CD4-positive, alpha-beta T cell treated with Interleukin-15 for 1 hour (primary cell): ENCODE data around the gene GALP.
"Not testable (repeated sequence)": the region's sequence is repeated elsewhere in the genome, so short reads cannot be mapped to it uniquely, and the experiment has no call there.

Source experiments
- DNase-seq: peaks from one replicate; pipeline ENCODE4 v3.0.0-alpha.2; 2020

The GALP gene

DNA sequence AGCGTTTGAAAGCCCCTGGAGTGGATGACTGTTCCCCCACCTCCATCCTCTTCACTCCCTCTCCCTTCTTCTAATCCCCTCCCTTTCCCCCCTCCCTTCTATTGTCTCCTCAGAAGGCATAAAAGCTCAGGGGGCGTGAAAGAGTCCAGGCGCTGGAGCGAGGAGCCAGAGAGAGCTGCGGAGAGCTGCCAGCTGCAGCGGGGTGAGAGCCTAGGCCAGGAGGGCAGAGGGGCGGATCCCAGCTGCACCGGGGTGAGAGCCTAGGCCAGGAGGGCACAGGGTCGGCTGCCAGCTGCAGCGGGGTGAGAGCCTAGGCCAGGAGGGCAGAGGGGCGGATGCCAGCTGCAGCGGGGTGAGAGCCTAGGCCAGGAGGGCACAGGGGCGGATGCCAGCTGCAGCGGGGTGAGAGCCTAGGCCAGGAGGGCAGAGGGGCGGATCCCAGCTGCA lies at the start of gene GALP:
TSS of gene GALP (plus strand) at position 148 of the 447 bp plus-strand sequence. CDS start 1,101 bp downstream, outside the sequence.
- not testable (repeated sequence) for DNase-seq

DNA sequence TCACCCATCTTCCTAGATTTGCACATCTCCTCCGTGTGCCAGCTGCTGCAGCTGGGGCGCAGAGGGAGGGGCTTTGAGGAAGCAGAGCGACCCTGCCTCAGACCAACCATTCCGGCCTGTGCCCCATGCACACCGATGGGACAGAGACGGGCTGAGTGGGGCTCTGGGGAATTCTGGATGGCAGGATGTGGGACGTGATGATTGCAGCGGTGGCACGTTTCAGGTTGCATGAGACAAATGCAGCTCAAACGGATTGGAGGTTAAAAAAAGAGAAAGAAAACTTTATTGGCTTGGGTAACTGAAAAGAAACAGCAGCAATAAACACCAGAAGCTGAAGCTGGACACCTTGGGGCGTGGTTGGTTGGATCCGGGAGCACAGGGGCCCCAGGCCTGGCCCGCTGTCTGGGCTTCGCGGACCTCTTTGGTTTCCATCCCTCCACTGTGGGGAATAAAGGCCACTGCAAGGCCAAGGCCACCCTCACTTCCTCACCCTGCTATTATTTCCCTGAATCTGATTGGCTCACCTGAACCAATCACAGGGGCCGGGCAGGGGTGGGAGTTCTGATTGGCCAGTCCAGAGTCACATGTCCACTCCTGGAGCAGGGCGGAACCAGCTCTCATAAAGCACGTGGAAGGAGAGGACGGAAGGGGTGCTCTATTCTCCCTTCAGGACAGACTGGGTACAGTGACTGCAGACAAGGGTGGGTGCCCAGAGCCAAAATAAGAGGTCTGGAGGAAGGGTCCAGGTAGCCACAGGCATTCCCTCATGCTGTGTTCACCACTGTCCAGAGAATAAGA lies 48.6 kb upstream of the GALP start:
- no peak for DNase-seq

DNA sequence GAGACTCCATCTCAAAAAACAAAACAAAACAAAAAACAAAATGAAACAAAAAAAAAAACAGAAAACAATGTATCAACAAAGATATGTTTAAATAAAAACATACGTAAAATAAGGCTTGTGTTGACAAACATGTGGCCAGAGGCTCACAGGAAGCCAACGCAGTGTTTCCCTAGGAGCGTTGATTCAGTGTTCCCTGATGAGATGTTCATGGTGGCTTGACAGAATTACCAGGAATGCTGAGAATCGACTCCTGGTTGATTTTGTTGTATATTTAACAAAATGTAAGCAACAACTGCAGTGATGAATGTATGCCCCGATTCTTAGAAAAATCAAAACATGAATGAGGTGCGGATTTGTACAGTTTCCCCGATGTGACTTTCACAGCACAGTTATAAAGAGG lies 45.8 kb upstream of the GALP start:
- DNase-seq, result no peak

DNA sequence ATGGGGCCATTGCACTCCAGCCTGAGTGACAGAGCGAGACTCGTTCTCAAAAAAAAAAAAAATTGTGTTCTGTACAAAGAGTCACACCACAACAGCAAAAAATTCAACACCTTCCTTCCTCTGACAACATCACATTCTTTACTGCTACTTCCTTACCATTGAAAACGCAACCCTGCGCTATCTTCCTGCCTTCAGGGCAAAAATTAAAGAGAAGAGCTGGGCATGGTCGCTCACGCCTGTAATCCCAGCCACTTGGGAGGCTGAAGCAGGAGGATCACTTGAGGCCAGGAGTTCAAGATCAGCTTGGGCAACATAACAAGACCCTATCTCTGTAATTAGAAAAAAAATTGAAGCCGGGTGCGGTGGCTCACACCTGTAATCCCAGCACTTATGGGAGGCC lies 44.2 kb upstream of the GALP start:
- DNase-seq, result no peak

DNA sequence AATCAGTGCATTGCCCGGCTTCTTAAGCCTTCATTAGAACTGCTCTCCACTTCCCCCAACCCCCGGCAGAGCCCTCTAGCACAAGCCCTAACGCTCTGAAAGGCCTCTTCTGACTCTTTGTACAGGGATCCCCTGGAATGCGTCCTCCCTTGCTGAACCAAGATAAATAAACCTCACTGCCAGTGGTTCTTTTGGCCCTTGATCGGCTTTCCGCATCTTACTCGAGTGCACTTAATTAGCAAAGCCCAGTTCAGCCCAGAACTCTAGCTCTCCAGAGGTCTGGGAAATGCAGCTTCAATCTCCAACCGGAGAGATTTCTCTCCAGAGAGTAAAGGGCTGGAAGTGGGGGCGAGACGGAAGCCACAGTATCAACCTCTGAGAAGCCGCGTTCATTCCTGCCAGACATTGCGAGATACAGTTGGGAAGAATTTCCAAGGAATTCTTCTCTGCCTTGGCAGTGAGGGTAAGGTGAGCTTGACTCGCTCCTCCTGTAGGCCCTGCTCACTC lies 43.4 kb upstream of the GALP start:
- DNase-seq, result no peak

DNA sequence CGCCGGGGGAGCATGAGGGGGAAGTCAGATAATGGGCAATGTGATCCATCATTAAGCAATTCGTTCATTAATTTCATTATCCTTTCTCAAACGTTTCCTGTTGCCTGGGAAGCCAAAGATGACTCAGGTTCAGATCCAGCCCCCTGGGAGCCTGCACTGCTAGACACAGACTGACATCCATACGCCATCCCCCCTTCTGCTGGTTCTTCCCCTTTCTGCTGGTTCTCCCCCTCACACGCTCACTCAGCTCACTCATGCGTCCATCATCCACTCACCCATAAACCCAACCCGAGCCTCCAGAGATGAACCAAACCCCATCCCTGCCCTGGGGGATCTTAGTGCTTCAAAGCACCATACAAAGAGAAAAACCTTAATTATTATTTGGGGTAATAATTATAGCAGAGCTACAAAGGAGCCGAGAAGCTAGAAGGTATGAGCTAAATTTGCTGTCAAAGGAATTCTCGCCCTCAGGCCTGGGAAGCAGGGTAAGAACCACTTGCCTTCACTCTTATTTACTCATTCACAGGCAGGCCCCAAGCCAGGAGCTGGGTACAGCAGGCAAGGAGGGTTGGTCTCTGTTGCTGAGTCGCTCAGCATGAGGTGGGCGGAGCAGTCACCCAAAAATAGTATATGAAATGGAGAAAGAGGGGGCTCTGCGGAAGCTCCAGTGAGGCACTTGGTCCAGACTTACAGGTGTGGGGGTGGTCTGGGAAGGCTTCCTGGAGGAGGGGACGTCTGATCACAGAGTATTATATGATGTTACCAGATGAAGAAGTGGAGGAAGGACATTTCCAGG lies 41.8 kb upstream of the GALP start:
- DNase-seq, result peak; percentile 32

DNA sequence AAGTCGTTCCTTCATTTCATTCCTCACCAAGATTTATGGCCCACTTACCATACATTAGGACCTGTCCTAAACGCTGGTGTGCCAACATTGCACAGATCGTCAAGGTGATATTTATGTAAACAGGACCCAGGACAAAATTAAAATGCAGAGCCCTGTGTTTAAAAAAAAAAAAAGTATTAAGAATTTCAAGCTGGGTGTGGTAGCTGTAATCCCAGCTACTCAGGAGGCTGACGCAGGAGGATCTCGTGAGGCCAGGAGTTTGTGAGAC lies 41.2 kb upstream of the GALP start:
- no peak for DNase-seq

DNA sequence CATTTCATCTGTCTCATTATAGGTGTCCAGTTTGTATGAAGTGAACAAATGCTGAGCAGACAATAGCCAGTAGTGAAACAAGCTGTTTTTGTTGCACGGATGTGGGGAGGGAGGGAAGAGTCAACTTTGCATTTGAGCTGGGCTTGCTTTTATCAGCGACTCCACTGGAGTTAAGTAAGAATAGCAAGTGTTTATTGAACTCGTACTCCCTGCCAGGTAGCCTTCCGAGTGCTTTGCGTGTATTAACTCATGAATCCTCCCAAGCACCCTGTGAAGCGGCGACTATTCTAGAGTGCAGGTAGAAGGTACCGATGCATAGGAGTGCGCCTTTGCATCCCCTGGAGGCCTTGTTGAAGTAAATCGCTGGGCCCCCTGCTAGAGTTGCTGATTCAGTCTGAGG lies 39.4 kb upstream of the GALP start:
- no peak for DNase-seq

DNA sequence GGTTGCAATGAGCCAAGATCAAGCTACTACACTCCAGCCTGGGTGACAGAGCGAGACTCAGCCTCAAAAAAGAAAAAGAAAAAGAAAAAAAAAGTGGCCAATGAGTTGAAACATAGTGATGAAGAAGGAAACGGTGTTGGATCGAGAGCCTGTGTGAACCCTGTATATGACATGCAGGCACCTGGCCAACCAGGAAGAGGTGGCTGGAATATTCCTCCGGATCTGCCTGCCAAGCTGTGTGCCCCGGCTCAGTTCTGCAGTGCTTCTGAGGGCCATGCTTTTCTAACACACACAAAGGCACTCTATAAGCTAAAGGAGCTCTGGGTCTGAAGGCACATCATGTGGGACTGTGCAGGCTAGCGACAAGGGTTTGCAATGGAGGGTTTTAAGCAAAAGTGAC lies 38.4 kb upstream of the GALP start:
- DNase-seq, result no peak

DNA sequence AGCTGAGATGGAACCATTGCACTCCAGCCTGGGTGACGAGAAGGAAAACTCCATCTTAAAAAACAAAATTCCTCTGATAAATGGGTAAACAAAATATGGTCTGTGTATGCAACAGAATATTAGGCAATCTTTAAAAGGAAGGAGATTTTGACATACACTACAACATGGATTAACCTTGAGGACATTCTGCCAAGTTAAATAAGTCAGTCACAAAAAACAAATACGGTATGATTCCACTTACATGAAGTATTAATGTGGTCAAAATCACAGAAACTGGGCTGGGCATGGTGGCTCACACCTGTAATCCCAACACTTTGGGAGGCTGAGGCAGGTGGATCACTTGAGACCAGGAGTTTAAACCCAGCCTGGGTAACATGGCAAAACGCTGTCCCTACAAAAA lies 37.7 kb upstream of the GALP start:
- DNase-seq, result no peak

DNA sequence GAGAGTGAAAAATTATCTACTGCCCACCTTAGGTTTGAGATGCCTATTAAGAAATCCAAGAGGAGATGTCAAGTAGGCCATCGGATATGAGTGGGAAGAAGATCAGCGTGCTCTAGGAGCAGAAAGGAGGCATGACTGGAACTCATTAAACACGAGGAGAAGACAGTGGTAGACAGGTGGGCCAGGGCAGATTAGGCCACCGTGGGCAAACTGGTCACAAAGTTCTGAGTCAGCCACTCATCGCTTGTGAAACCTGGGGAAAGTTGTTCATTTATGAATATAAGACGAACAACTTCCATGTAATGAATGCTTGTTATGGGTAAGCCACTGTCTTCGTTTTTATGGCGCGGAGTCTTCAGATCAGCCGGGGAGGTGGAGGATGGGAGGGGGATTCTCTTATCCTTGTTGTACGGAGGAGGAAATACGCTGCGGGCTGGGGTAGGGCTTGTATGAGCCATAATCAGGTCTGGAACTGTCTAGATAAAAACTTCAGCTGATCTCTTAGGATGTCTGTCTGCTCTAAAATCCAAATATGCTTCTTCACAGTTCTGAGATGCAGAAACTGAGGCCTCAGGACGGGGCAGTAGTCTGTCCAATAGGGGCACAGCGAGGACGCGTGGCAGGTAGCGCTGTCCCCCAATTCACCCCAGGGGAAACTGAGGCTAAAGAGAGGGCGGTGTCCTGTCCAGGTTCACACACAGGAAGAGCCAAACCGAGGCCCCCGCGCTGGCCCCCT lies 35.8 kb upstream of the GALP start:
- DNase-seq, result no peak

DNA sequence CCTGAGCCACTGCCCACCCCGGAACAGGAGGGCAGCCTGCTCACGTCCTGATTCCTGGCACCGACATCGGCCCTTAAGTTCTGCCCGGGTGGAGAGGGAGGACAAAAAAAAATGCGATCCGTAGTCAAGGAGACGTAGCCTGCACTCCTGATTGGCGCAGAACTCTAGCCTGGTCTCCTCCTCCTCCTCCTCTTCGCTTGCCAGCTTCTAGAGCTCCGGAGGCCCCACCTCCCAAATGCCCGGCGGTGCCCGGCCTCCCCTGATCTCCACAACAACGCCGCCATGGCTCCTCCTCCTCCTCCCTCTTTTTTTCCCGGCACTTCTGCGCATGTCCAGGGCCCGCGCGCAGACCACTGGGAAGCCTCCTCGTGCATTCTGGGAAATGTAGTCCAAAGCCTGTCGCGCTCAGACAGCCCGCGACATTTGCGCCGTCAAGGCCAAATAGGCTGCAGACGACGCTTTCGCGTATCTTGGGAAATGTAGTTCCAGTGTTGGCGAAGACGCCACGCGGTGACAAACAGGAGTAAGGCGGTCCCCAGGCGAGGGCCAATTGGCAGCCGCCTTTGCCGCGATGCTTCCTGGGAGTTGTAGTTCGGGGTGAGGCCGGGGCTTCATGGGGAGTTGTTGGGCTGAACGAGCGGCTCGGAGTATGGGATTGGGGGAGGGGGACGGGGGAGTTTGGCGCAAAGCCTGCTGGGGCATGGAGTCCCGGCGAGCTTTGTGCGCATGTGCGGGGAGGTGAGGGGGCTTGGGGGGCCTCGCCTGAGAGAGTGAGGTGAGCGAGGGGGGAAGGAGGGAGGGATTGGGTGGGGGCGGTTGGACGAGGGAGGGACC lies 35.0 kb upstream of the GALP start, which contains the start of gene ZNF444:
TSS of gene ZNF444 (plus strand) at position 705 of the 834 bp plus-strand sequence. CDS start 5,625 bp downstream, outside the sequence.
- peak; percentile 100 for DNase-seq

DNA sequence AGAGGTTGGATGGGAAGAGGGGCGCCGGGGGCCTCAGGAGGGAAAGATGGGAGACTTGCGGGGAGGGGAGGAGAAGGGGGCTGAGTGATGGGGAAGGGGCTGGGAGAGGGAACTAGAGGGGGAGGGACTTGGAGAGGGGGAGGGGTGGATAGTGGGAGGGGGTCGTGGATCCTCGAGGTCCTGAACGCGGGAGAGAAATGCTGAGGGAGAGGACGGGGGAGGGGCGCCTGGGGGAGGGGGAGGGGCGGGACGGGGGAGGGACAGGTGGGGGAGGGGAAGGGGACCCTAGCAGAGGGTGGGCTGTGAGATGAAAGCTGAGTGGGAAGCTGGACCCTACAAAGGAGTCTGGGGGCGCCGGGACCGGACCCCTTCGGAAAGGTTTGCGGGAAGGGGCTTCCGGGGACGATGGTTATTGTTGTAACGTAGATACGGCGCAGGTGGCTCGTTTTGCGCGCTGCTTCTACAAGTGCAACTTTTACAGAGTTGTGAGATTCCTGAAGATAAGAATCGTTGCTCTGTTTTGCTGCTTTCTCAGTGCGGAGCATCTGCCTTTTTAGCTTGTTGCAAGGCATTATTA lies 34.3 kb upstream of the GALP start:
- no peak for DNase-seq

DNA sequence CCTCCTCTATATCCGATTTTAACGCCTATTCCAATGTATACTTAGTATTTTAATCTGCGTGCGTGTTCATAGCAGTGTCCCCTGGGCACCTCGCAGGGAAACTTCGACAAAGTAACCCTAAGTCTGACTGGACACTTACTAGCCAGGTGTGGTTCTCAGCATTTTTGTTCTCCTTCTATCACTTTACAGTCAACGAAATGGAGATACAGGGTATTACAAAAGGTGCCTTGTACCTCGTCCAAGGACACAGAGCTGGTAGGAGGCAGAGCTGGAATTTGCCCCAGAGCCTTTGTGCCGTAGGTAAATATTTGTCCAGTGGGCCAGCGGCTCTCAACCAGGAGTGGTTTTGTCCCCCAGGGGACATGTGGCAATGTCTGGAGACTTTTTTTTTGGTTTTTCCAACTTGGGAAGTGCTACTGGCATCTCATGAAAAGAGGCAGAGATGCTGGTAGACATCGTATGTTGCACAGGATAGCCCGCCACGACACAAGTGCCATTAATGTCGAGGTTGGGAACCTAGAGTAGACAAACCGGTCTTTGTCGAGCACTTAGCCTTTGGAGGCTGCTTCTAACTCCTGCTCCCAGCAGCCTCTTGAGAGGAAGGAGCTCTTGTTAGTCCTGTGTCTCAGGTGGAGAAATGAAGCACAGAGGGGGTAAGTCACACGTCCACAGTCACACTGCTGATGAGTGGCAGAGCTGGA lies 33.6 kb upstream of the GALP start:
- DNase-seq, result no peak

DNA sequence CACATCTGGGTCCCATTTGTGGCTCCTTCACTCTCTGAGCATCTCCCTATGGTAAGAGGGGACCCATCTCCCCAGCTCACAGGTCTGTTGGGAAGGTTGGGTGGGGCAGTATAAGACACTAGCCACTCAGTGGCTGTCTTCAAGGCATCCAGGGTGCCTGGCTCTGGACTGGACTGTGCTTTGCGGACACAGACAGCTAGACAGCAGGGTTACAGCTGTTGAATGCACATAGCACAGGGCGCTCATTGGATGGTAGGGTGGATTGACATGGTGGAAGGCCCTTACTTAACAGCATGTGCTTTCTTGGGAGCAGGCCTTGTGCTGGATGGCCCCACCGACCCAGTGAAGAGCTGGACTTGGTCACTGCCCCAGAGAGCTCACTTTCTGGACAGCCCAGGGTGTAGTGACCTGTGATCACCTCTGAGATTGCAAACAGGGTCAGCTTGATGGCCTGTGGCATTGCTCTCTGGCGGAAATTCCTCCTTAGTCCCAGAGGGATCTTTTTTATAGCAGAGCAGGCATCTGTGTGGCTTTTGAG lies 32.8 kb upstream of the GALP start:
- no peak for DNase-seq

DNA sequence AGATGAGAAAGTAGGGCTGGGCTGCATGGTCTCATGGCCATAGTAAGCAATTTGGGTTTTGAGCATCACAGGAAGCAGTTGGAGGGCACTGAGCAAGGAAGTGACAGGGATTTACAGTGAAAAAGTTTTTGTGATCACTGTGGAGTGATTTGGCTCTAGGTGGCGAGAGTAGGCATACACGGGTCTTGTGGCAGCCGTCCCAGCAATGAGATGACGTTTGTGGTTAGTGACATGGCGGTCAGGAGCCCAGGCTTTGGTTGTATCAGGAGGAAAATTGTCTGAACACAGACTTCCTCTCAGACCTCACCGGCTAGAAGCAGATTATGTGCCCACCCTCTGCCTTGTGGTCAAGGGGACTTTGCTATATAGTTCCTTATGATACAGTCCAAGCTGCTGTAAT lies 31.4 kb upstream of the GALP start:
- DNase-seq, result no peak

DNA sequence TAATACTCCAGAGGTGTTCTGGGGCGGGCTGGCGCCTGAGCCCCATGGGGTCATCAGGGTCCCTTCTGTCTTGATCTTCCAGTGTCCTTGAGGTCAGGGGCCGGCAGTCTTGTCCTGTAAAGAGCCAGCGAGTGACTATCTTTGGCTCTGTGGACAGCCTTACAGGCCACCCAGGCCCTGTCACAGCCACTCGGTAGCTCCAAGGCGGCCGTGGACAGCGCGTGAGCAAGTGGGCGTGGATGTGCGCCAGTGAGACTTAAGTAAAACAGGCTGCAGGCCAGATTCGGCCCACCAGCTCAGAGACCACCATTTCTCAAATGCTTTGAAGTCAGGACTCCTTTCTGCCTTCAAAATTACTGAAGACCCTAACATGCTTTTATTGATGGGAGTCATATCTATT lies 31.0 kb upstream of the GALP start:
- no peak for DNase-seq

DNA sequence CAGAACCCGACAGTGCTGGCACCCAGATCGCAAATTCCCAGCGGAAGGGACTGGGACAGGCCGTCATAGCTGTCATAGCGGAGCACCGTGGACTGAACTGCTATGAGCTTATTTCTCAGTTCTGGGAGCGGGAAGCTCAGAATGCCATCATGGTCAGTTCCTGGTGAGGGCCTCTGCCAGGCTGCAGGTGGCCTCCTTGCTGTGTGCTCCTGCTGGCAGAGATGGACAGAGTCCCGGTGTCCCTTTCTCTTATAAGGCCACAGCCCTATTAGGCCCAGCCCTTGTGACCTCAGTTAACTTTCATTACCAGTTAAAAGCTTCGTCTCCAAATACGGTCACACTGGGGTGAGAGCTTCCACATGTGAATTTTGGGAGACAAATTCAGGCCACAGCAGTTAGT lies 30.1 kb upstream of the GALP start:
- DNase-seq, result no peak

DNA sequence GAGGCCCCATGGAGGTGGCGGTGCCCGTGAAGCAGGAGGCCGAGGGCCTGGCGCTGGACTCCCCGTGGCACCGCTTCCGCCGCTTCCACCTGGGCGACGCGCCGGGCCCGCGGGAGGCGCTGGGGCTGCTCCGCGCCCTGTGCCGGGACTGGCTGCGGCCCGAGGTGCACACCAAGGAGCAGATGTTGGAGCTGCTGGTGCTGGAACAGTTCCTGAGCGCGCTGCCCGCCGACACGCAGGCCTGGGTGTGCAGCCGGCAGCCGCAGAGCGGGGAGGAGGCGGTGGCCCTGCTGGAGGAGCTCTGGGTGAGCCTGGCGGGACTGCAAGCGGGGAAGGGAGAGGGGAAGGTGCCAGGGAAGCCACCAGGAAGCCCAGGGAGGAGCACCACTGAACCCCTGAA lies 28.9 kb upstream of the GALP start:
- no peak for DNase-seq

DNA sequence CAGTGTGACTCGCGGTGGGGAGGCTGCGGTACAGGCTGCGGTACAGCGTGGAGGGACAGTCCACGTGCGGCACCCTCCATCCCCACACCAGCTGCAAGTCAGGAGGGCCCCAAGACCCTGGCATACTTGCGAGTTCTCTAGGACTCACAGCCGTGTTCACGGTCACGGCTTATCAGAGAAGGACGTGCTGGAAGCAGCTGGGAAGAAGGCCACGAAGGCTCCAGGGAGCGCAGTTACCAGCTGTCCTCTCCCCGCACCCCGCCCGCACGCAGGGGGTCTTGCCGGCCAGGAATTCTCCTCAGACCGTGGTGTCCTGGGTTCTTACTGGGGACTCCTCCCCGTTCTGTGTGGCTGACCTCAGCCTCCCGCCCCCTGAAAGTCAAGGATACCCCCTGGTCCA lies 28.5 kb upstream of the GALP start:
- no peak for DNase-seq

DNA sequence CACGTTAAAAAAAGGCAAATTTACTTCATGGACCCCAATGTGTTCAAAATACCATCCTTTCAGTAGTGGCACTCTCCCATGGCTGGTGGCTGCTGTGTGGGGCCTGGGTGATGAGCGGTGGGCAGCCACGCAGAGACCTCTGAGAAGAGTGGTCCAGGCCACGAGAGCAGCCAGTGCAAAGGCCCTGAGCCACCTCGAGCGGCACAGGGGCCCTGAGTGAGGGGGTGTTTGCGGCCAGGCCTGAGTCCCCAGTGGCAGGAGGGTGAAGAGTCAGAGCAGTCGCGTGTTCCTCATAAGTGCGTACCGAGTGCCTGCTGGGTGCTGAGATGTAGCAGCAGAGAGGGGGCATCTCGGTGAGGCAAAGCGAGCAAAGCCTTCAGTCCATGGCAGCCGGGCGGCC lies 27.7 kb upstream of the GALP start:
- no peak for DNase-seq
